ENCODE results near the gene ISY1. TPM values are rescaled to one million over a fixed set of nuclear protein-coding genes. Genes with fewer than 3 reads are reported as not detected.

The ISY1 gene
- 49.6 and 60.6 TPM in 2 replicates for total RNA-seq (2014; rRNA removed; shearing (Covaris generic))

GRCh38 chr3:129160891-129161859 is at the start of gene ISY1:
TSS of gene ISY1 (minus strand) at chr3:129161063. CDS start at chr3:129160975, 88 bp downstream.

DNA sequence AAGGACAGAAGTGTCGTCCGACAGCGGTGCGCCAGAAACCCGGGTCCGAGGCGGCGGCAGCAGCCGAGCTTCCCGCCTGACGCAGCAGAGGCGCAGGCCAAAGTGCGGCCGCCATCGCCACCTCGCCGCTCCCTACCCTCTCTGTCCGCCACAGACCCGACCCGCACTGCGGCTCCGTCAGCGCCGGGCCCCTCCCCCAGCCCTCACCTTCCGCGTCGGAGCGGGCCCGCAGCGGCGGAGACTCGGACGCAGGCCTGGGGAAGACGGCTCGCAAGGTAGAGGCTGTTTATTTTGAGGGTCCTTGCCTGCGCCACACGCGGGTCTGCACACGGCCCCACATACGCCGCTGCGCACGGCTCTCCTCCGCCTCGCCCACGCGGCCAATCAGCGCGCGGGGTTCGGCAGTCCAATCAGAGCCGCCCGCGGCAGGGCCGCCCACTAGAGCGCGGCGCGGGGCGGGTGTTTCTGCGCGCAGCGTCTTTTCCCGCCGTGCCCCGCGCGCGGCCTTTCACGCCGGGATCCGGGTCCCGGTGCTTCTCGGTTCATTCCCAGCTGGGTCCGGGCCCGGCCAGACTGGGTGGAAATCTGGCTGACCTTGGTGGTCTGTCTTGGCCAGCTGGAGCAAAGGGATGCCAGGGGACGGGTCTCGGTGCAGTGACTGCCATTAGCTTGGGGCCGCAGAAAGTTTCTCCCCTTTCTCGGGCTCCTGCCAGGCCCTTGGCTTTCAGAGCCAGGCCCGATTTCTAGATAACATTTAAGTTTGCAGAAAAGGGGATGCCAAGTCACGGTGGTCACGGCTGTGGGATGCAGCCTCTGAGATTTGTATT is 22.9 kb upstream of the ISY1 start, which contains the start of gene CNBP:
Gene CNBP (minus strand): TSS at position 328 of the 827 bp plus-strand sequence. CDS start 12,139 bp downstream, outside the sequence.

DNA sequence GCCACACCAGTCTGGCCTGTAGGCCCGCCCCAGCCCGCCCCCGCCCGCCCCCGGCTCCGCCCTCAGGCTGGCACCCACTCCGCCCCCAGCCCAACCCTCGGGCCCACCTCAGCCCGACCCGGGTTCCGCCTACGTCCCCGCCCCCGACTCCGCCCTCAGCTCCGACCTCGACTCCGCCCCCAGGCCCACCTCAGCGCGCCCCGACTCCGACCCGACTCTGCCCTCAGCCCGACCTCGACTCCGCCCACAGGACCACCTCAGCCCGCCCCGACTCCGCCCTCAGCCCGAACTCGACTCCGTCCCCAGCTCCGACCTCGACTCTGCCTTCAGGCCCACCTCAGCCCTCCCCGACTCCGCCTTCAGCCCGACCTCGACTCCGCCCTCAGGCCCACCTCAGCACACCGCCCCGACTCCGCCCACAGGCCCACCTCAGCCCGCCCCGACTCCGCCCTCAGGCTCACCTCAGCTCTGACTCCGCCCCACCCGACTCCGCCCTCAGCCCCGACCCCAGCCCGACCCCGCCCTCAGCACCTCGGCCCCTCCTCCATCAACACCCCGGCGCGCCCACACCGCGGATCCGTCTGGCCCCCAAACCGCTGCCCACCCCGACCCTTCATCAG is 39.0 kb downstream of the ISY1 start, which contains the start of gene RAB43:
Gene RAB43 (minus strand): TSS at position 13 of the 620 bp plus-strand sequence. CDS start 315 bp downstream, outside the sequence.

Other genes with a start within 250 kb of the ISY1 start
- gene CFAP92, start 167.0 kb downstream of the ISY1 start, total RNA-seq (2014; rRNA removed; shearing (Covaris generic)) = 0.61 TPM in 1 of 2 replicates, not detected in the other
- 0.23 TPM in 1 of 2 replicates, not detected in the other for gene EFCC1, start 159.8 kb downstream of the ISY1 start, total RNA-seq (2014; rRNA removed; shearing (Covaris generic))
- gene GP9, start 100.3 kb downstream of the ISY1 start, total RNA-seq (2014; rRNA removed; shearing (Covaris generic)) = not detected in 2 replicates
- 6.2 and 12.6 TPM in 2 replicates for gene RAB43, start 39.3 kb downstream of the ISY1 start, total RNA-seq (2014; rRNA removed; shearing (Covaris generic))
- 306 and 346 TPM in 2 replicates for gene CNBP, start 22.8 kb upstream of the ISY1 start, total RNA-seq (2014; rRNA removed; shearing (Covaris generic))
- 216 and 271 TPM in 2 replicates for gene COPG1, start 88.5 kb upstream of the ISY1 start, total RNA-seq (2014; rRNA removed; shearing (Covaris generic))
- 46.0 and 48.7 TPM in 2 replicates for gene HMCES, start 117.8 kb upstream of the ISY1 start, total RNA-seq (2014; rRNA removed; shearing (Covaris generic))

Measured in A375 (cell line).